Suprapubic skin (tissue), 4 donors: Measurements from ENCODE around the gene OR6F1.

ENCODE experiments used
- POLR2A ChIP-seq, 2 donors: fragments of 450-650 bp; IDR thresholded peaks; one replicate each; pipeline ENCODE4 v1.6.1; 2017; ENCODE audit warnings: antibody characterized with exemption in 2 of 2, mild to moderate bottlenecking in 2 of 2, moderate library complexity in 2 of 2
- POLR2AphosphoS5 ChIP-seq, 3 donors: sonication (generic); formaldehyde crosslinking; IDR thresholded peaks; one replicate each; pipeline ENCODE4 v1.6.1; 2017; ENCODE audit warnings: antibody characterized with exemption in 3 of 3
- TF ChIP-seq, protein P1 (sequence below), 2 donors: fragments of 200-600 bp in 1 of 2; fragments of 450-650 bp in 1 of 2; sonication (generic) in 1 of 2; IDR thresholded peaks; one replicate each; pipeline ENCODE4 v1.5.1; 2016 to 2019; ENCODE audit warnings: antibody characterized with exemption in 2 of 2, mild to moderate bottlenecking in 1 of 2, moderate library complexity in 1 of 2

DNA sequence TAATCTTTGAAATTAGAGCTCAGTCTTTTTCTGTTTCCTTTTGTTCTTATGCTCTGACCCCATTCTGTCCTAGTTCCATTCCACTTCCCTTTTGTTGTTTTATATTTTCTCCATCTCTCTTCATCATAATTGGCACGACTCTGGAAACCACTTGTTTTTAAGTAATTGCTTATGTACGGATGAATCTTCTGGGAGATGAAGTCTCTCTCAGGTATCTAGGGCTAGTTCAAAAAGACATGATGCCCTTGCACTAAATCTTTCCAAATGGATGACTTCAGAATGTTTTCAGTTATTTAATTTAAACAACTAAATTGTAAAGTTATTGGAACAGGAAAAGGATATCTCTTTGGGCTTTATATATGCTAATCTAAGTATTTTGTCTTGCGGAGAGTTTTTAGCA, at the start of gene OR6F1:
- TF ChIP-seq, protein P1, sequence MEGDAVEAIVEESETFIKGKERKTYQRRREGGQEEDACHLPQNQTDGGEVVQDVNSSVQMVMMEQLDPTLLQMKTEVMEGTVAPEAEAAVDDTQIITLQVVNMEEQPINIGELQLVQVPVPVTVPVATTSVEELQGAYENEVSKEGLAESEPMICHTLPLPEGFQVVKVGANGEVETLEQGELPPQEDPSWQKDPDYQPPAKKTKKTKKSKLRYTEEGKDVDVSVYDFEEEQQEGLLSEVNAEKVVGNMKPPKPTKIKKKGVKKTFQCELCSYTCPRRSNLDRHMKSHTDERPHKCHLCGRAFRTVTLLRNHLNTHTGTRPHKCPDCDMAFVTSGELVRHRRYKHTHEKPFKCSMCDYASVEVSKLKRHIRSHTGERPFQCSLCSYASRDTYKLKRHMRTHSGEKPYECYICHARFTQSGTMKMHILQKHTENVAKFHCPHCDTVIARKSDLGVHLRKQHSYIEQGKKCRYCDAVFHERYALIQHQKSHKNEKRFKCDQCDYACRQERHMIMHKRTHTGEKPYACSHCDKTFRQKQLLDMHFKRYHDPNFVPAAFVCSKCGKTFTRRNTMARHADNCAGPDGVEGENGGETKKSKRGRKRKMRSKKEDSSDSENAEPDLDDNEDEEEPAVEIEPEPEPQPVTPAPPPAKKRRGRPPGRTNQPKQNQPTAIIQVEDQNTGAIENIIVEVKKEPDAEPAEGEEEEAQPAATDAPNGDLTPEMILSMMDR (IDR thresholded peaks at IDR 0.05): no peak
- TF ChIP-seq POLR2A (IDR thresholded peaks at IDR 0.05) (no peak), POLR2AphosphoS5 (IDR thresholded peaks at IDR 0.05) (no peak)
